SK-N-SH treated with all-trans-retinoic acid at 6 μM for 48 hours (cell line): ENCODE results near the gene PALD1.

ENCODE experiments used
- ATAC-seq: fragments of 200-7000 bp; cut with Tn5 transposase; 3 replicates; pipeline ENCODE4 v1.9.1; 2020; ENCODE audit warnings: mild to moderate bottlenecking, moderate library complexity
- ARNTL ChIP-seq: fragments of 450-650 bp; formaldehyde crosslinking; IDR thresholded peaks from 2 replicates; pipeline ENCODE4 v1.5.0; 2020; ENCODE audit warnings: low read depth, mild to moderate bottlenecking, moderate library complexity, borderline replicate concordance
- BACH2 ChIP-seq: fragments of 250-450 bp; sonication (Bioruptor Pico); IDR thresholded peaks from 2 replicates; pipeline ENCODE4 v1.9.0; 2021; ENCODE audit warnings: mild to moderate bottlenecking, borderline replicate concordance
- CSDC2 ChIP-seq: fragments of 250-450 bp; sonication (Bioruptor Pico); IDR thresholded peaks from 2 replicates; pipeline ENCODE4 v1.5.0; 2020; ENCODE audit warnings: mild to moderate bottlenecking, moderate library complexity
- ESRRG ChIP-seq: fragments of 250-450 bp; sonication (Bioruptor Pico); IDR thresholded peaks from 2 replicates; pipeline ENCODE4 v1.6.1; 2021; ENCODE audit warnings: mild to moderate bottlenecking
- GLIS3 ChIP-seq: fragments of 250-450 bp; sonication (Bioruptor Pico); IDR thresholded peaks from 2 replicates; pipeline ENCODE4 v1.5.0; 2020; ENCODE audit warnings: mild to moderate bottlenecking, moderate library complexity
- ISL1 ChIP-seq: fragments of 250-450 bp; sonication (Bioruptor Pico); IDR thresholded peaks from 2 replicates; pipeline ENCODE4 v2.1.2; 2022; ENCODE audit warnings: mild to moderate bottlenecking, moderate library complexity
- OSR1 ChIP-seq: fragments of 250-450 bp; sonication (Bioruptor Pico); IDR thresholded peaks from 2 replicates; pipeline ENCODE4 v1.8.0; 2022; ENCODE audit warnings: moderate library complexity, mild to moderate bottlenecking, inconsistent platforms
- PATZ1 ChIP-seq: fragments of 250-450 bp; sonication (Bioruptor Pico); IDR thresholded peaks from 2 replicates; pipeline ENCODE4 v1.8.0; 2020; ENCODE audit warnings: mild to moderate bottlenecking, moderate library complexity, borderline replicate concordance
- PPARA ChIP-seq: fragments of 250-450 bp; sonication (Bioruptor Pico); IDR thresholded peaks from 2 replicates; pipeline ENCODE4 v1.5.0; 2020; ENCODE audit warnings: mild to moderate bottlenecking, borderline replicate concordance
- RARB ChIP-seq: fragments of 250-450 bp; sonication (Bioruptor Pico); IDR thresholded peaks from 2 replicates; pipeline ENCODE4 v1.8.0; 2021; ENCODE audit warnings: mild to moderate bottlenecking, moderate library complexity
- SNAI2 ChIP-seq: fragments of 250-450 bp; sonication (Bioruptor Pico); IDR thresholded peaks from 2 replicates; pipeline ENCODE4 v1.5.0; 2020; ENCODE audit warnings: mild to moderate bottlenecking, moderate library complexity
- TCF4 ChIP-seq: fragments of 250-450 bp; sonication (Bioruptor Pico); IDR thresholded peaks from 2 replicates; pipeline ENCODE4 v1.8.0; 2021; ENCODE audit warnings: mild to moderate bottlenecking, moderate library complexity, borderline replicate concordance
- TOX ChIP-seq: fragments of 250-450 bp; sonication (Bioruptor Pico); IDR thresholded peaks from 2 replicates; pipeline ENCODE4 v1.8.0; 2021; ENCODE audit warnings: mild to moderate bottlenecking, moderate library complexity, borderline replicate concordance
- ZC3H10 ChIP-seq: fragments of 250-450 bp; sonication (Bioruptor Pico); IDR thresholded peaks from 2 replicates; pipeline ENCODE4 v1.5.1; 2021; ENCODE audit warnings: mild to moderate bottlenecking, moderate library complexity
- ZFP3 ChIP-seq: fragments of 250-450 bp; sonication (Bioruptor Pico); IDR thresholded peaks from 2 replicates; pipeline ENCODE4 v1.5.0; 2020; ENCODE audit warnings: mild to moderate bottlenecking, moderate library complexity
- ZFP30 ChIP-seq: fragments of 450-650 bp; formaldehyde crosslinking; IDR thresholded peaks from 2 replicates; pipeline ENCODE4 v1.5.0; 2022; ENCODE audit warnings: mild to moderate bottlenecking, moderate library complexity
- ZNF565 ChIP-seq: fragments of 450-650 bp; formaldehyde crosslinking; conservative IDR thresholded peaks from 2 replicates; pipeline ENCODE4 v1.5.0; 2020; ENCODE audit warnings: low read depth, mild to moderate bottlenecking, moderate library complexity
- ZNF70 ChIP-seq: fragments of 450-650 bp; formaldehyde crosslinking; IDR thresholded peaks from 2 replicates; pipeline ENCODE4 v1.5.0; 2020; ENCODE audit warnings: mild to moderate bottlenecking, moderate library complexity
- ZNF8 ChIP-seq: fragments of 450-650 bp; formaldehyde crosslinking; IDR thresholded peaks from 2 replicates; pipeline ENCODE4 v1.5.0; 2020; ENCODE audit warnings: mild to moderate bottlenecking, moderate library complexity
- TF ChIP-seq, protein P1 (sequence below): fragments of 250-450 bp; sonication (Bioruptor Pico); IDR thresholded peaks from 2 replicates; pipeline ENCODE4 v1.8.0; 2021; ENCODE audit warnings: low read depth, mild to moderate bottlenecking, moderate library complexity, borderline replicate concordance
- TF ChIP-seq, protein P2 (sequence below): fragments of 250-450 bp; sonication (Bioruptor Pico); IDR thresholded peaks from 2 replicates; pipeline ENCODE4 v1.5.1; 2021; ENCODE audit warnings: mild to moderate bottlenecking, moderate library complexity
- TF ChIP-seq, protein P3 (sequence below): fragments of 250-450 bp; sonication (Bioruptor Pico); IDR thresholded peaks from 2 replicates; pipeline ENCODE4 v1.5.0; 2020; ENCODE audit warnings: mild to moderate bottlenecking, moderate library complexity
- TF ChIP-seq, protein P4 (sequence below): fragments of 250-450 bp; sonication (Bioruptor Pico); IDR thresholded peaks from 2 replicates; pipeline ENCODE4 v1.5.1; 2020; ENCODE audit warnings: low read depth, mild to moderate bottlenecking, moderate library complexity

PALD1 gene

GRCh38 chr10:70546584-70546983 lies 68.0 kb downstream of the PALD1 start:
- TF ChIP-seq CSDC2 (CRISPR knock-in tag) (no peak), ZC3H10 (CRISPR knock-in tag) (no peak), PATZ1 (CRISPR knock-in tag) (no peak), OSR1 (no peak), PPARA (CRISPR knock-in tag) (no peak), TOX (CRISPR knock-in tag) (no peak), RARB (no peak), ISL1 (CRISPR knock-in tag) (no peak), TCF4 (no peak), ZFP3 (CRISPR knock-in tag) (no peak), ARNTL (CRISPR knock-in tag) (no peak), BACH2 (no peak), SNAI2 (CRISPR knock-in tag) (no peak), ZFP30 (no peak), GLIS3 (CRISPR knock-in tag) (no peak), ESRRG (CRISPR knock-in tag) (no peak), ZNF565 (CRISPR knock-in tag) (no peak), ZNF8 (CRISPR knock-in tag) (no peak)
- TF ChIP-seq, protein P1, sequence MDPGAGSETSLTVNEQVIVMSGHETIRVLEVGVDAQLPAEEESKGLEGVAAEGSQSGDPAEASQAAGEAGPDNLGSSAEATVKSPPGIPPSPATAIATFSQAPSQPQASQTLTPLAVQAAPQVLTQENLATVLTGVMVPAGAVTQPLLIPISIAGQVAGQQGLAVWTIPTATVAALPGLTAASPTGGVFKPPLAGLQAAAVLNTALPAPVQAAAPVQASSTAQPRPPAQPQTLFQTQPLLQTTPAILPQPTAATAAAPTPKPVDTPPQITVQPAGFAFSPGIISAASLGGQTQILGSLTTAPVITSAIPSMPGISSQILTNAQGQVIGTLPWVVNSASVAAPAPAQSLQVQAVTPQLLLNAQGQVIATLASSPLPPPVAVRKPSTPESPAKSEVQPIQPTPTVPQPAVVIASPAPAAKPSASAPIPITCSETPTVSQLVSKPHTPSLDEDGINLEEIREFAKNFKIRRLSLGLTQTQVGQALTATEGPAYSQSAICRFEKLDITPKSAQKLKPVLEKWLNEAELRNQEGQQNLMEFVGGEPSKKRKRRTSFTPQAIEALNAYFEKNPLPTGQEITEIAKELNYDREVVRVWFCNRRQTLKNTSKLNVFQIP (CRISPR knock-in tag): no peak
- TF ChIP-seq, protein P2, sequence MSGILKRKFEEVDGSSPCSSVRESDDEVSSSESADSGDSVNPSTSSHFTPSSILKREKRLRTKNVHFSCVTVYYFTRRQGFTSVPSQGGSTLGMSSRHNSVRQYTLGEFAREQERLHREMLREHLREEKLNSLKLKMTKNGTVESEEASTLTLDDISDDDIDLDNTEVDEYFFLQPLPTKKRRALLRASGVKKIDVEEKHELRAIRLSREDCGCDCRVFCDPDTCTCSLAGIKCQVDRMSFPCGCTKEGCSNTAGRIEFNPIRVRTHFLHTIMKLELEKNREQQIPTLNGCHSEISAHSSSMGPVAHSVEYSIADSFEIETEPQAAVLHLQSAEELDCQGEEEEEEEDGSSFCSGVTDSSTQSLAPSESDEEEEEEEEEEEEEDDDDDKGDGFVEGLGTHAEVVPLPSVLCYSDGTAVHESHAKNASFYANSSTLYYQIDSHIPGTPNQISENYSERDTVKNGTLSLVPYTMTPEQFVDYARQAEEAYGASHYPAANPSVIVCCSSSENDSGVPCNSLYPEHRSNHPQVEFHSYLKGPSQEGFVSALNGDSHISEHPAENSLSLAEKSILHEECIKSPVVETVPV: no peak
- ATAC-seq: no peak

GRCh38 chr10:70549351-70549961 lies 70.9 kb downstream of the PALD1 start:
- peak; percentile 40 for ATAC-seq
- TF ChIP-seq, protein P3, sequence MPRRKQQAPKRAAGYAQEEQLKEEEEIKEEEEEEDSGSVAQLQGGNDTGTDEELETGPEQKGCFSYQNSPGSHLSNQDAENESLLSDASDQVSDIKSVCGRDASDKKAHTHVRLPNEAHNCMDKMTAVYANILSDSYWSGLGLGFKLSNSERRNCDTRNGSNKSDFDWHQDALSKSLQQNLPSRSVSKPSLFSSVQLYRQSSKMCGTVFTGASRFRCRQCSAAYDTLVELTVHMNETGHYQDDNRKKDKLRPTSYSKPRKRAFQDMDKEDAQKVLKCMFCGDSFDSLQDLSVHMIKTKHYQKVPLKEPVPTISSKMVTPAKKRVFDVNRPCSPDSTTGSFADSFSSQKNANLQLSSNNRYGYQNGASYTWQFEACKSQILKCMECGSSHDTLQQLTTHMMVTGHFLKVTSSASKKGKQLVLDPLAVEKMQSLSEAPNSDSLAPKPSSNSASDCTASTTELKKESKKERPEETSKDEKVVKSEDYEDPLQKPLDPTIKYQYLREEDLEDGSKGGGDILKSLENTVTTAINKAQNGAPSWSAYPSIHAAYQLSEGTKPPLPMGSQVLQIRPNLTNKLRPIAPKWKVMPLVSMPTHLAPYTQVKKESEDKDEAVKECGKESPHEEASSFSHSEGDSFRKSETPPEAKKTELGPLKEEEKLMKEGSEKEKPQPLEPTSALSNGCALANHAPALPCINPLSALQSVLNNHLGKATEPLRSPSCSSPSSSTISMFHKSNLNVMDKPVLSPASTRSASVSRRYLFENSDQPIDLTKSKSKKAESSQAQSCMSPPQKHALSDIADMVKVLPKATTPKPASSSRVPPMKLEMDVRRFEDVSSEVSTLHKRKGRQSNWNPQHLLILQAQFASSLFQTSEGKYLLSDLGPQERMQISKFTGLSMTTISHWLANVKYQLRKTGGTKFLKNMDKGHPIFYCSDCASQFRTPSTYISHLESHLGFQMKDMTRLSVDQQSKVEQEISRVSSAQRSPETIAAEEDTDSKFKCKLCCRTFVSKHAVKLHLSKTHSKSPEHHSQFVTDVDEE (CRISPR knock-in tag): no peak
- TF ChIP-seq ZC3H10 (CRISPR knock-in tag) (no peak), ISL1 (CRISPR knock-in tag) (no peak)
- TF ChIP-seq, protein P4, sequence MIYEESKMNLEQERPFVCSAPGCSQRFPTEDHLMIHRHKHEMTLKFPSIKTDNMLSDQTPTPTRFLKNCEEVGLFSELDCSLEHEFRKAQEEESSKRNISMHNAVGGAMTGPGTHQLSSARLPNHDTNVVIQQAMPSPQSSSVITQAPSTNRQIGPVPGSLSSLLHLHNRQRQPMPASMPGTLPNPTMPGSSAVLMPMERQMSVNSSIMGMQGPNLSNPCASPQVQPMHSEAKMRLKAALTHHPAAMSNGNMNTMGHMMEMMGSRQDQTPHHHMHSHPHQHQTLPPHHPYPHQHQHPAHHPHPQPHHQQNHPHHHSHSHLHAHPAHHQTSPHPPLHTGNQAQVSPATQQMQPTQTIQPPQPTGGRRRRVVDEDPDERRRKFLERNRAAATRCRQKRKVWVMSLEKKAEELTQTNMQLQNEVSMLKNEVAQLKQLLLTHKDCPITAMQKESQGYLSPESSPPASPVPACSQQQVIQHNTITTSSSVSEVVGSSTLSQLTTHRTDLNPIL (CRISPR knock-in tag): no peak

GRCh38 chr10:70549962-70550458 lies 71.4 kb downstream of the PALD1 start:
- ATAC-seq: peak; percentile 93

More at GRCh38 chr10:70549962-70550458, 71.4 kb downstream of the PALD1 start:
- no peak for TF ChIP-seq ZNF70
- no peak for TF ChIP-seq ZFP30
- TF ChIP-seq BACH2: no peak
- no peak for TF ChIP-seq TOX (CRISPR knock-in tag)
- no peak for TF ChIP-seq GLIS3 (CRISPR knock-in tag)
- no peak for TF ChIP-seq TCF4
